ENCODE data around the gene MAN2B2.

MAN2B2 gene

DNA sequence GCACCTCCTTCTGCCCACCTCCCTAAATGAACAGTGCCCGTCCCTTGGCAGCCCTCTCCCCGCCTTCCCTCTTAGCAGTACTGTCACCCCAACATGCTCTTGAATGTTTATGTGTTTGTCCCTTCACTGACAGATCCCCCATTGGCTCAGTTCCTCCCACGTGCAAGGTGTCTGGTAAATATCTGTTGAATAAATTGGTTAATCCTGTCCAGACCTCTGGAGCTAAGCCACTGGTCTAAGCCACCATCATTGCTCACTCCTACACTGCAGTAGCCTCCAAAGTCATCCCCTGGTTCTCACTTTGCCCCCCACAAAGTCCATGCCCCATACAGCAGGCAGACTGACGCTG is 26.1 kb upstream of the MAN2B2 start:
- no peak overlapping the region for H3K4me3 ChIP-seq (ENCODE audit: low read length)
- no peak overlapping the region for H3K27ac ChIP-seq (ENCODE audit: low read length)
- H3K79me2 ChIP-seq (ENCODE audit: low read length) = no peaks in the 10 kb centered on the region
- peaks cover 3% of the 10 kb centered on the region for H4K20me1 ChIP-seq (ENCODE audit: insufficient read depth, low read length)
- TF ChIP-seq, protein P1, sequence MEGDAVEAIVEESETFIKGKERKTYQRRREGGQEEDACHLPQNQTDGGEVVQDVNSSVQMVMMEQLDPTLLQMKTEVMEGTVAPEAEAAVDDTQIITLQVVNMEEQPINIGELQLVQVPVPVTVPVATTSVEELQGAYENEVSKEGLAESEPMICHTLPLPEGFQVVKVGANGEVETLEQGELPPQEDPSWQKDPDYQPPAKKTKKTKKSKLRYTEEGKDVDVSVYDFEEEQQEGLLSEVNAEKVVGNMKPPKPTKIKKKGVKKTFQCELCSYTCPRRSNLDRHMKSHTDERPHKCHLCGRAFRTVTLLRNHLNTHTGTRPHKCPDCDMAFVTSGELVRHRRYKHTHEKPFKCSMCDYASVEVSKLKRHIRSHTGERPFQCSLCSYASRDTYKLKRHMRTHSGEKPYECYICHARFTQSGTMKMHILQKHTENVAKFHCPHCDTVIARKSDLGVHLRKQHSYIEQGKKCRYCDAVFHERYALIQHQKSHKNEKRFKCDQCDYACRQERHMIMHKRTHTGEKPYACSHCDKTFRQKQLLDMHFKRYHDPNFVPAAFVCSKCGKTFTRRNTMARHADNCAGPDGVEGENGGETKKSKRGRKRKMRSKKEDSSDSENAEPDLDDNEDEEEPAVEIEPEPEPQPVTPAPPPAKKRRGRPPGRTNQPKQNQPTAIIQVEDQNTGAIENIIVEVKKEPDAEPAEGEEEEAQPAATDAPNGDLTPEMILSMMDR (IDR thresholded peaks at IDR 0.05; ENCODE audit: low read depth, low read length) = no peak
- TF ChIP-seq EZH2phosphoT487 (IDR thresholded peaks at IDR 0.05; ENCODE audit: low read depth) = no peak
- H3K36me3 ChIP-seq (replicated peaks; ENCODE audit: low read depth, low read length) = no peaks in the 10 kb centered on the region
- H3K9me3 ChIP-seq (ENCODE audit: insufficient read depth, low read length) = no peaks in the 10 kb centered on the region
- H3K9ac ChIP-seq (ENCODE audit: low read length) = no peak overlapping the region
- no peaks in the 10 kb centered on the region for H3K4me1 ChIP-seq (ENCODE audit: low read length)
- peaks cover 2% of the 10 kb centered on the region; the same call in 1 of the 2 replicates for H3K27me3 ChIP-seq (ENCODE audit: low read depth, low read length)
- H2AFZ ChIP-seq (ENCODE audit: low read depth, low read length) = no peak overlapping the region
- no peak overlapping the region for H3K4me2 ChIP-seq (ENCODE audit: low read length)

DNA sequence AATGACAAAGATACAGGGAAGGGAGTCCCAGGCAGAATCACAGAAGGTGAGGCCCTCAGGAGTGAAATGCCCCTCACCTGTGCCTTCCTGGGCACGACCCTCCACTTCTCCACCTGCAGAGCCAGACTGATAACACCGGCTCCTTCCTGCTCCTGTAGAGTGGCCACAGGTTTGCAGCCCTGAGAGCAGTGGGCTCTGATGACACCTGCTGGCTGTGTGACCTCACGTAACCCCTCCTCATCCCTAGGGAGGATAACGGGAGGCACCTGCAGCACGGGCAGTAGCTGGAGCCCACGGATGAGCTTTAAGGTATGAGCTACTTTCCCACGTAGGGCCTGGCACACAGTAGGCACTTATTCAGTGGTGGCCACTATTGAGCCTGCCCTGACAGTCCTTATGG is 25.5 kb upstream of the MAN2B2 start:
- Histone ChIP-seq H4K20me1 (ENCODE audit: insufficient read depth, low read length) (peaks cover 3% of the 10 kb centered on the region), H3K79me2 (ENCODE audit: low read length) (no peaks in the 10 kb centered on the region), H2AFZ (ENCODE audit: low read depth, low read length) (no peak overlapping the region), H3K27me3 (ENCODE audit: low read depth, low read length) (peaks cover 2% of the 10 kb centered on the region; the same call in 1 of the 2 replicates), H3K4me1 (ENCODE audit: low read length) (no peaks in the 10 kb centered on the region), H3K9me3 (ENCODE audit: insufficient read depth, low read length) (no peaks in the 10 kb centered on the region), H3K27ac (ENCODE audit: low read length) (no peak overlapping the region), H3K36me3 (replicated peaks; ENCODE audit: low read depth, low read length) (no peaks in the 10 kb centered on the region), H3K4me3 (ENCODE audit: low read length) (no peak overlapping the region), H3K9ac (ENCODE audit: low read length) (no peak overlapping the region), H3K4me2 (ENCODE audit: low read length) (no peak overlapping the region)
- no peak for TF ChIP-seq EZH2phosphoT487 (IDR thresholded peaks at IDR 0.05; ENCODE audit: low read depth)
- TF ChIP-seq, protein P1 (IDR thresholded peaks at IDR 0.05; ENCODE audit: low read depth, low read length) = no peak

DNA sequence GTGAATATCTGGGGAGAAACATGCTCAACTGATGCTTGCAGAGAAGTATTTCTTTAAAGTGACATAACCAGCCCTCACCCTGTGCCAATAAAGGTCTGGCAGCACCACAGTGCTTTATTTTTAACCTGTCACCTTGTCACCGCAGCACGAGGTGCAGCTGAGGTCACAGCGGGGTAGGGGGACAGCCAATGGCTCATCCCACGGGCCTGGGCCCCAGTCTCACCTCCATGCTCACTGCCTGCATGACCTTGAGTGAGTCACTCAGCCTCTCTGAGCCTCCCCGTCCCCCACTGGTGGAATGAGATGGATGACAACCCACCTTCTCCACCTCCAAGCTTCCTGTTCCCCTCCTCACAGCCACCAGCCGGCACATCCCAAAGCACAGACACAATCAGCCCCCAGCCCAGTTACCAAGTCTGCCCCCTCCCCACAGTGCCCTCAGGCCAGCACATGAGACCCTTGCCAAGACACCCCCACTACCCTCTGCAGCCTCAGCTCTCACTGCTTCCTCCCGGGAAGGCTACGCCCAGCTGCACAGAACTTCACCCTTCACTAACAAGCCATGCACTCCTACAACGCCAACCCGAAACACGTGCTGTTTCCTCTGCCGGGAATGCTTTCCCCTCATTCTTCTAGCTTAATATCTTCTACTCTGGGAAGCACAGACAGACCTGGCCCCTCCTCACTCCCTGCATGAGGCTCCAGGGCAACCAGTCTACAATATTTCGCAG is 24.9 kb upstream of the MAN2B2 start:
- Histone ChIP-seq H3K79me2 (ENCODE audit: low read length) (no peaks in the 10 kb centered on the region), H3K4me3 (ENCODE audit: low read length) (no peak overlapping the region), H3K27ac (ENCODE audit: low read length) (no peak overlapping the region), H4K20me1 (ENCODE audit: insufficient read depth, low read length) (peaks cover 3% of the 10 kb centered on the region), H3K9ac (ENCODE audit: low read length) (no peak overlapping the region), H3K4me2 (ENCODE audit: low read length) (no peak overlapping the region), H3K27me3 (ENCODE audit: low read depth, low read length) (peaks cover 2% of the 10 kb centered on the region; the same call in 1 of the 2 replicates), H2AFZ (ENCODE audit: low read depth, low read length) (no peak overlapping the region), H3K9me3 (ENCODE audit: insufficient read depth, low read length) (no peaks in the 10 kb centered on the region), H3K4me1 (ENCODE audit: low read length) (no peaks in the 10 kb centered on the region), H3K36me3 (replicated peaks; ENCODE audit: low read depth, low read length) (no peaks in the 10 kb centered on the region)
- TF ChIP-seq EZH2phosphoT487 (IDR thresholded peaks at IDR 0.05; ENCODE audit: low read depth) = no peak
- TF ChIP-seq, protein P1 (IDR thresholded peaks at IDR 0.05; ENCODE audit: low read depth, low read length) = no peak

DNA sequence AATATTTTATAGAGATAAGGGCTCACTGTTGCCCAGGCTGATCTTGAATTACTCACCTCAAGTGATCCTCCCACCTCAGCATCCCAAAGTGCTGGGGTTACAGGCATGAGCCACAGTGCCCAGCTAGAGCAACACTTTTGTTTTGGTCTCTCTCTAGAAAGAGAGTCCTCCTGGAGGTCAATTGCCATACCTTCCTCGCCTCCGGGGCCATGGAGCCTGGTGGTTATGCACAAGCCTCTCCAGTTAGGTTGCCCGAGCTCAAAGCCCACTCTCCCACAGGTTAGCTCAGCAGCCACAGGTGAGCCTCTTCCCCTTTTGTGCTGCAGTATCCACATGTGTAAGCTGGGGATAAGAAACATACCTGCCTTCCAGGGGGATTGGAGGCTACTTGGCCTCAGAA is 24.2 kb upstream of the MAN2B2 start:
- H3K27me3 ChIP-seq (ENCODE audit: low read depth, low read length) = peaks cover 2% of the 10 kb centered on the region; the same call in 1 of the 2 replicates
- H3K27ac ChIP-seq (ENCODE audit: low read length) = no peak overlapping the region
- TF ChIP-seq, protein P1 (IDR thresholded peaks at IDR 0.05; ENCODE audit: low read depth, low read length) = no peak
- no peak for TF ChIP-seq EZH2phosphoT487 (IDR thresholded peaks at IDR 0.05; ENCODE audit: low read depth)
- no peak overlapping the region for H3K4me2 ChIP-seq (ENCODE audit: low read length)
- no peaks in the 10 kb centered on the region for H3K4me1 ChIP-seq (ENCODE audit: low read length)
- no peaks in the 10 kb centered on the region for H3K9me3 ChIP-seq (ENCODE audit: insufficient read depth, low read length)
- H3K79me2 ChIP-seq (ENCODE audit: low read length) = no peaks in the 10 kb centered on the region
- H3K9ac ChIP-seq (ENCODE audit: low read length) = no peak overlapping the region
- no peaks in the 10 kb centered on the region for H3K36me3 ChIP-seq (replicated peaks; ENCODE audit: low read depth, low read length)
- H3K4me3 ChIP-seq (ENCODE audit: low read length) = no peak overlapping the region
- no peaks in the 10 kb centered on the region; the same call in 1 of the 2 replicates for H4K20me1 ChIP-seq (ENCODE audit: insufficient read depth, low read length)
- H2AFZ ChIP-seq (ENCODE audit: low read depth, low read length) = no peak overlapping the region
